ENCODE results near the gene RNF4. TPM values are rescaled to one million over a fixed set of nuclear protein-coding genes. Genes with fewer than 3 reads are reported as not detected.

The RNF4 gene
- total and polyA plus RNA-seq, 10 donors = 22.0 to 82.5 (median 63.1) TPM

DNA sequence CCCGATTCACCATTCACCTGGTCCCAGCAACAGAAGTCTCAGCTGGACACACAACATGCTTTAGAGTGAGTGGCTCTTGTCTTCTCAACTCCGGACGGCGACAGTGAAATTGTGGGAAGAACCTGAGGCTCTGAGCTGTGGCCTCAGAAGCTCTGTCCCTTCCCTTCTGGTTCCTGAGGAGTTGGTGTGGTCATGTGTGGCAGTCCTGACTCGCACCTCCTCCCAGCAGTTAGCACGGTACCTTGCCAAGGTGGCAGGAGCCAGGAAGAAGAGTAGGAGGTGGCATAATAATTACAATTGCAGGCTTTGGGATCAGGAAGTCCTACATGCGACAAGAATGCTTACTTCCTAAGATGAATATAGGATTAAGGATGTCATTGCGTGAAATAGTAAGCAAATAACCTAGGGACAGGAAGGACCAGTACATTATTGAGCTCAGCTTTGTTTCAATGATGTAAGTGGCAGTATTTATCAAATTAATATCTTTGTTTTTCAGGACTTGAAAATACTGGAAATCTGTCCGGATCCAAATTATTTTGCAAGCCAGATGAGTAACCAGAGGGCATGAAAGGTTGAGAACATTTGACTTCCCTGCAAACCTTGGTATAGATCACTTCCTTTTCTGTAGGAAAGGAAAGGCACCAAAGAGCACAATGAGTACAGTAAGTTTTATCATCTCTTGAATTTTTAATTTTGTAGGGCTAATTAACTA lies 21.1 kb downstream of the RNF4 start:
- Histone ChIP-seq H3K27me3 (replicated peaks in 1 of 7) (no peaks in the 10 kb centered on the region), H3K27ac (peak overlapping the region in 5 of 8 donors; percentile 15 to 69 (median 40)), H3K4me3 (no peak overlapping the region), H3K9me3 (no peaks in the 10 kb centered on the region), H3K4me1 (peaks cover 31 to 87% (median 66%) of the 10 kb centered on the region in 6 donors), H3K36me3 (peaks cover 9 to 63% (median 32%) of the 10 kb centered on the region in 6 donors)
- TF ChIP-seq CTCF (IDR thresholded peaks at IDR 0.05 in 8 of 11, conservative IDR thresholded peaks at IDR 0.05 in 3 of 11) = no peak
- no peak for TF ChIP-seq POLR2AphosphoS5 (IDR thresholded peaks at IDR 0.05)
- WGBS, 5 donors = 78 to 86% (median 80%) methylated on average over 9 of the region's 9 CpGs
- DNase-seq = no peak
- intact Hi-C loops (cut with DNase I; ENCODE audit: low total_unique reads) = no loop called here

GRCh38 chr4:2492970-2493369 lies 24.1 kb downstream of the RNF4 start:
- Histone ChIP-seq H3K9me3 (no peaks in the 10 kb centered on the region), H3K4me1 (peaks cover 4 to 87% (median 55%) of the 10 kb centered on the region in 6 donors), H3K27ac (peak overlapping the region in 2 of 8 donors; percentile 26 to 36), H3K4me3 (no peak overlapping the region), H3K36me3 (peaks cover 9 to 93% (median 57%) of the 10 kb centered on the region in 6 donors), H3K27me3 (replicated peaks in 1 of 7) (no peaks in the 10 kb centered on the region)
- WGBS, 5 donors = 58 to 100% (median 73%) methylated on average over 1 of the region's 1 CpG
- DNase-seq = no peak
- intact Hi-C loops (cut with DNase I; ENCODE audit: low total_unique reads) = no loop called here
- TF ChIP-seq POLR2AphosphoS5 (IDR thresholded peaks at IDR 0.05) (no peak), POLR2A (IDR thresholded peaks at IDR 0.05) (no peak), CTCF (IDR thresholded peaks at IDR 0.05 in 8 of 11, conservative IDR thresholded peaks at IDR 0.05 in 3 of 11) (no peak)

- 76 to 91% (median 79%) methylated on average over 3 of the region's 3 CpGs for WGBS, 5 donors
- Histone ChIP-seq H3K4me3 (no peak overlapping the region), H3K4me1 (peaks cover 0 to 75% (median 37%) of the 10 kb centered on the region in 6 donors), H3K27ac (peak overlapping the region in 1 of 8 donors; percentile 17), H3K9me3 (no peaks in the 10 kb centered on the region), H3K27me3 (replicated peaks in 1 of 7) (no peaks in the 10 kb centered on the region), H3K36me3 (peaks cover 9 to 100% (median 77%) of the 10 kb centered on the region in 6 donors)
- intact Hi-C loops (cut with DNase I; ENCODE audit: low total_unique reads) = no loop called here
- TF ChIP-seq POLR2A (IDR thresholded peaks at IDR 0.05) (no peak), POLR2AphosphoS5 (IDR thresholded peaks at IDR 0.05) (no peak), CTCF (IDR thresholded peaks at IDR 0.05 in 8 of 11, conservative IDR thresholded peaks at IDR 0.05 in 3 of 11) (no peak)
- no peak for DNase-seq
Measured at GRCh38 chr4:2494992-2495391, 26.1 kb downstream of the RNF4 start.

- DNase-seq = no peak
- WGBS, 5 donors = 76 to 94% (median 88%) methylated on average over 4 of the region's 4 CpGs
- no peaks in the 10 kb centered on the region for H3K9me3 ChIP-seq
- no peaks in the 10 kb centered on the region for H3K27me3 ChIP-seq (replicated peaks in 1 of 7)
- peak overlapping the region in 7 of 8 donors; percentile 3 to 74 (median 59) for H3K27ac ChIP-seq
- peaks cover 7 to 100% (median 77%) of the 10 kb centered on the region in 6 donors for H3K36me3 ChIP-seq
- intact Hi-C loops (cut with DNase I; ENCODE audit: low total_unique reads) = no loop called here
- no peak for TF ChIP-seq POLR2A (IDR thresholded peaks at IDR 0.05)
- no peak for TF ChIP-seq CTCF (IDR thresholded peaks at IDR 0.05 in 8 of 11, conservative IDR thresholded peaks at IDR 0.05 in 3 of 11)
- no peak for TF ChIP-seq POLR2AphosphoS5 (IDR thresholded peaks at IDR 0.05)
- peaks cover 0 to 57% (median 29%) of the 10 kb centered on the region in 6 donors for H3K4me1 ChIP-seq
- H3K4me3 ChIP-seq = no peak overlapping the region
Measured at GRCh38 chr4:2497324-2497723, 28.4 kb downstream of the RNF4 start.

All from spleen (tissue), 11 donors.